Measurements from ENCODE around the gene TBX3.

- TF ChIP-seq CTCF (IDR thresholded peaks at IDR 0.05) (no peak), POLR2A (IDR thresholded peaks at IDR 0.05) (no peak)
These were observed 18.5 kb upstream of the TBX3 start for GRCh38 chr12:114702462-114702861.

Measured in right lobe of liver (tissue), 4 donors.